ENCODE data around the gene MROH7. TPM values are rescaled to one million over a fixed set of nuclear protein-coding genes. Genes with fewer than 3 reads are reported as not detected.
A peak's percentile ranks its signal among the peaks of the same experiment; 100 is the strongest.

The MROH7 gene
- total and polyA plus RNA-seq, 9 of the 15 experiments (the other 6 are each of a cell fraction or from before 2014, with no cell fraction given) = not detected

DNA sequence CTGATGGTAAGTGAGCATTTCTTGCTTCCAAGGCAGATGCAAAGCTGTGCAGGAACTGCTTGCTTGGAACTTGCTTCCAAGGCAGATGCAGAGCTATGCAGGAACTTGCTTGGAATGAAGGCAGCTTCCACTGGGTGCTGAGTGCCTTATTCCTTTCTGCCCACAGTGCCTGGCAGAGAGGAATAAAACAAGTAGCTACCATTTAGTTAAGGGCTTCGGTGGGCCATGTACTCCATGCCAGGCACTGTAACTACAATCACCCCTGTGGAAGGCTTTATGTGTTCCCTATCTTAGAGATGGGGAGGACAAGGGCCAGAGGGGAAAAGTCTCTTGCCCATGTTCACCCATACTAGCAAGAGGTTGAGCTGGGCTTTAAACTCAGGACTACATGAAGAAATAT, 8.3 kb downstream of the MROH7 start:
- DNase-seq (ENCODE audit: extremely low read depth in 1 of 4, low spot score in 3 of 4) = peak in 1 of 4 experiments; percentile 1
- POLR2A ChIA-PET = interaction anchor here (1.4 kb wide), 1 partner anchor 10 kb away, joined by 4 read pairs; no protein-coding TSS in a partner anchor

More for the DNA sequence above, 8.3 kb downstream of the MROH7 start:
- Histone ChIP-seq H3K4me3 (no peak overlapping the region), H3K9ac (ENCODE audit: insufficient read depth in 1 of 2, low read depth in 2 of 2, low read length in 2 of 2) (no peak overlapping the region), H3K36me3 (ENCODE audit: control insufficient read depth, insufficient read depth, low read length) (no peaks in the 10 kb centered on the region), H3K27me3 (ENCODE audit: control insufficient read depth in 2 of 2, insufficient read depth in 2 of 2, low read length in 2 of 2) (peaks cover 9 to 22% of the 10 kb centered on the region in 2 experiments), H4K20me1 (replicated peaks; ENCODE audit: control insufficient read depth, insufficient read depth, low read length) (no peaks in the 10 kb centered on the region), H3K4me2 (ENCODE audit: insufficient read depth, low read length) (no peak overlapping the region), H3K27ac (ENCODE audit: extremely low read depth, low read depth, low read length) (no peak overlapping the region), H2AFZ (ENCODE audit: low read depth, low read length) (no peak overlapping the region), H3K9me3 (replicated peaks; ENCODE audit: control insufficient read depth, insufficient read depth, low read depth, low read length) (no peaks in the 10 kb centered on the region), H3K9me1 (ENCODE audit: control insufficient read depth, insufficient read depth, low read length) (no peaks in the 10 kb centered on the region), H3K79me2 (ENCODE audit: control insufficient read depth, insufficient read depth, low read length) (no peaks in the 10 kb centered on the region), H3K4me1 (replicated peaks in 1 of 2; ENCODE audit: control insufficient read depth in 2 of 2, insufficient read depth in 2 of 2, low read length in 2 of 2) (no peaks in the 10 kb centered on the region)
- in situ Hi-C loops (cut with MboI) (no loop called here), intact Hi-C loops (cut with micrococcal nuclease) (no loop called here)
- 0% methylated on average over 1 of the region's 1 CpG for WGBS (ENCODE audit: insufficient coverage, low coverage, missing lambda C conversion rate)
- BruUV-seq (replicated peaks) = no TSS peak
- CTCF ChIA-PET (ENCODE audit: low intra/inter-chr PET ratio) = no interaction called here
- TF ChIP-seq ETV5 (CRISPR knock-in tag; IDR thresholded peaks at IDR 0.05; ENCODE audit: low read depth) = no peak
- TF ChIP-seq, protein P1, sequence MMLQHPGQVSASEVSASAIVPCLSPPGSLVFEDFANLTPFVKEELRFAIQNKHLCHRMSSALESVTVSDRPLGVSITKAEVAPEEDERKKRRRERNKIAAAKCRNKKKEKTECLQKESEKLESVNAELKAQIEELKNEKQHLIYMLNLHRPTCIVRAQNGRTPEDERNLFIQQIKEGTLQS (IDR thresholded peaks at IDR 0.05) = no peak
- TF ChIP-seq, protein P1 (CRISPR knock-in tag; conservative IDR thresholded peaks at IDR 0.05) = no peak
- no peak for TF ChIP-seq CBX3 (IDR thresholded peaks at IDR 0.05; ENCODE audit: borderline replicate concordance in 1 of 2, low read length in 2 of 2)
- TF ChIP-seq CREBBP (IDR thresholded peaks at IDR 0.05; ENCODE audit: low read depth, low read length) = no peak
- TF ChIP-seq NRF1 (conservative IDR thresholded peaks at IDR 0.05 in 1 of 2, IDR thresholded peaks at IDR 0.05 in 1 of 2) = no peak
- TF ChIP-seq CHD4 (IDR thresholded peaks at IDR 0.05; ENCODE audit: insufficient read depth, insufficient replicate concordance, low read depth, low read length, poor library complexity, severe bottlenecking) = no peak
- TF ChIP-seq ELF1 (tag; IDR thresholded peaks at IDR 0.05) = no peak
- TF ChIP-seq, protein P2, sequence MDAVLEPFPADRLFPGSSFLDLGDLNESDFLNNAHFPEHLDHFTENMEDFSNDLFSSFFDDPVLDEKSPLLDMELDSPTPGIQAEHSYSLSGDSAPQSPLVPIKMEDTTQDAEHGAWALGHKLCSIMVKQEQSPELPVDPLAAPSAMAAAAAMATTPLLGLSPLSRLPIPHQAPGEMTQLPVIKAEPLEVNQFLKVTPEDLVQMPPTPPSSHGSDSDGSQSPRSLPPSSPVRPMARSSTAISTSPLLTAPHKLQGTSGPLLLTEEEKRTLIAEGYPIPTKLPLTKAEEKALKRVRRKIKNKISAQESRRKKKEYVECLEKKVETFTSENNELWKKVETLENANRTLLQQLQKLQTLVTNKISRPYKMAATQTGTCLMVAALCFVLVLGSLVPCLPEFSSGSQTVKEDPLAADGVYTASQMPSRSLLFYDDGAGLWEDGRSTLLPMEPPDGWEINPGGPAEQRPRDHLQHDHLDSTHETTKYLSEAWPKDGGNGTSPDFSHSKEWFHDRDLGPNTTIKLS (IDR thresholded peaks at IDR 0.05; ENCODE audit: borderline replicate concordance, low read depth) = no peak
- TF ChIP-seq MBD2 (IDR thresholded peaks at IDR 0.05; ENCODE audit: borderline replicate concordance, low read depth) = no peak
- TF ChIP-seq ZNF436 (CRISPR knock-in tag; IDR thresholded peaks at IDR 0.05) = no peak
- no peak for TF ChIP-seq OTX1 (CRISPR knock-in tag; IDR thresholded peaks at IDR 0.05)
- TF ChIP-seq ASH1L (IDR thresholded peaks at IDR 0.05; ENCODE audit: borderline replicate concordance, low read depth, partially characterized antibody) = no peak
- TF ChIP-seq ZNF699 (CRISPR knock-in tag; IDR thresholded peaks at IDR 0.05; ENCODE audit: insufficient replicate concordance) = no peak
- ATAC-seq (no peak), FAIRE-seq (no peak)
